HG03108 (cell line): ENCODE results near the gene DYNLT2.
"Not testable (repeated sequence)": the region's sequence is repeated elsewhere in the genome, so short reads cannot be mapped to it uniquely, and the experiment has no call there.

ENCODE experiments used
- ATAC-seq: cut with Tn5 transposase; IDR thresholded peaks from one replicate; pipeline ENCODE4 v1.9.1; 2021; ENCODE audit warnings: moderate library complexity; ENCODE audit not compliant: unreplicated experiment

DYNLT2 gene

GRCh38 chr6:169701954-169702839, 49.2 kb downstream of the DYNLT2 start, which contains the start of the genes C6orf120 and WDR27:
Gene C6orf120 (plus strand): TSS chr6:169702126. CDS start chr6:169702460, 334 bp downstream.
Gene WDR27 (minus strand): TSS chr6:169702029. CDS start chr6:169689005, 13,024 bp downstream.
- ATAC-seq = peak; percentile 95

GRCh38 chr6:169701311-169701953, 49.9 kb downstream of the DYNLT2 start:
- ATAC-seq = no peak

- ATAC-seq = no peak
Observed at GRCh38 chr6:169700296-169700695, 51.1 kb downstream of the DYNLT2 start.

- ATAC-seq = not testable (repeated sequence)
Observed at GRCh38 chr6:169697115-169697514, 54.3 kb downstream of the DYNLT2 start.

- no peak for ATAC-seq
Observed at GRCh38 chr6:169695131-169695530, 56.2 kb downstream of the DYNLT2 start.

GRCh38 chr6:169692516-169692915, 58.9 kb downstream of the DYNLT2 start:
- no peak for ATAC-seq

- ATAC-seq = no peak
Observed at GRCh38 chr6:169691260-169691659, 60.1 kb downstream of the DYNLT2 start.
